ENCODE results near the gene LIN7C. TPM values are rescaled to one million over a fixed set of nuclear protein-coding genes. Genes with fewer than 3 reads are reported as not detected.

The LIN7C gene
- total and polyA plus RNA-seq, 4 donors, result 5.5 to 55.9 (median 16.7) TPM

DNA sequence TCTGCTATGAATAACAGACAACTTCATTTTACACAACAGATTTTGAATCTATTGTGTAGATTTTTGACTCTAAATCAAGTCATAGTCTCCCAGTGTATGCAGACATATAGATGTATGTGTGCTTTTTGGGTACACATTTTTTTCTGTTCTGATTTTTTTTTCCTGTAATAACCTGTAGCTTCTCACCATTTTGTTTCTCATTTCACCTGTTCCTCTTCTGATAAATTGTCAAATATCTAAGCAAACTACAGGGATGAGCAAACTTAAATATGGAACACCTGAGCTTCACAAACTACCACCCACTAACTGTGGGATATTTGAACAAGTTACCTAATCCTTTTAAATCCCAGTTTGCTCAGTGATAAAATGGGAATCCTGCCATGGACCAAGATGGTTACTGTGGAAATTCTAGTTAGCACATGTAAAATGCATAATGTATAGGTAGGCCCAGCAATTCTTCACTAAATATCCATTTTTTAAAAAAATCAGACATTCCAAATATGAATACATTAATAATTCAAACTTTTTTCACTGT, 49.7 kb downstream of the LIN7C start:
- H3K4me1 ChIP-seq (ENCODE audit: control insufficient read depth in 5 of 5, insufficient read depth in 5 of 5, low read length in 5 of 5), result peaks cover 0 to 17% (median 7%) of the 10 kb centered on the region in 5 donors
- TF ChIP-seq CTCF (IDR thresholded peaks at IDR 0.05; ENCODE audit: control extremely low read depth, extremely low read depth), result no peak
- no peak overlapping the region for H3K9ac ChIP-seq (ENCODE audit: insufficient read depth in 1 of 2, low read length in 2 of 2)
- no peak for DNase-seq
- peaks cover 0 to 11% (median 0%) of the 10 kb centered on the region in 3 donors for H3K27me3 ChIP-seq (ENCODE audit: control insufficient read depth in 3 of 3, insufficient read depth in 3 of 3, low read length in 2 of 3)
- no peaks in the 10 kb centered on the region for H3K36me3 ChIP-seq (ENCODE audit: control insufficient read depth in 4 of 4, insufficient read depth in 4 of 4, low read length in 4 of 4)
- H3K4me3 ChIP-seq, result no peak overlapping the region
- no peak overlapping the region for H3K27ac ChIP-seq (ENCODE audit: low read depth in 1 of 2, low read length in 1 of 2)
- no peak for ATAC-seq (ENCODE audit: insufficient read depth, low FRiP score)
- no peaks in the 10 kb centered on the region for H3K9me3 ChIP-seq (ENCODE audit: control insufficient read depth in 4 of 4, insufficient read depth in 3 of 4, low read length in 3 of 4)

DNA sequence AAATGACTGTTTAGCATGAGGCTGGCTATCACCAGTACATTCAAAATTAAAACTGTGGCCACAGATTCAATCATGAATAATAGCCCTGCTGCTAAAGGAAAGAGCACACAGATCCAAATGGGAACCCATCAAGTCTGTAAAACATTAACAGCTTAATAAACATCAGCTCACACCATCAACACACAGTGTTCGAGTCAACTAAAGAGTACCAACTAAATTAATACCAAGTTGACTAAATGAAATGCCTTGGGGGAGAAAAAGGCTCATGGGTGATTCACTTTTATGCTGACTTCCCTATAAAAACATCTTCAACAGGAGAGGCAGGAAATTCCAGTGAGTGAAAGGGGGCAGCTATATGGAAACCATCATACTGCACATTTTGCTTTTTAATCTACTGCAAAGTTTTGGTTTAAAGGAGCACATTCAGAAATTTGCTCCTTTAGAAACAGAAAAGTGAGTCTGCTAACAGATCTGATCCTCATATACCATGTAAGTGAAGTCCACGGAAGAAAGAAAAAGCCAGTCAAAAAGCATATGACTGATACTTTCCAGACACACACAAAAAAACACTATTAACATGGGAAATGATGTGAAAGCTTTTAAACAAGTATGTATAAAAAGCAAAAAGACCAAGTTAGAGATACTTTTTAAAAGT, 50.3 kb downstream of the LIN7C start:
- H3K27ac ChIP-seq (ENCODE audit: low read depth in 1 of 2, low read length in 1 of 2), result no peak overlapping the region
- WGBS, 2 donors, result 74 to 80% methylated on average over 2 of the region's 2 CpGs

DNA sequence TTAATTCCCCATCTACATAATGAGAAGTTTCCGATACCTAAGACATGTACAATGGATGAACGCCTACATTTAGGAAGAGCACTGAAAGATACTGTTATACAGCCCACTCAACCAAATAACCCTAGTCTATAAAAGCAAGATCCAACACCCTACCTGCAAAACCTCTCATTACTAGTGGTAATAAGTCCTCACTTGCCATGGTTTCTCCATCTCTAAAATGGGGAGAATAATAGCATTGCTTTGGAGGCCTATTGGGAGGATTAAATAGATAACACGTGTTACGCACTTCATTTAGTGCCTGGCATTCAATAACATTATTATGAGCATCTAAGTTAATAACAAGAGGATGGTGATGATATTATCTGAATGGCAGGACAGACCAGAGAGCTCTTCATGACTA, 50.9 kb downstream of the LIN7C start:
- no peak overlapping the region for H3K9ac ChIP-seq (ENCODE audit: insufficient read depth in 1 of 2, low read length in 2 of 2)
- H3K36me3 ChIP-seq (ENCODE audit: control insufficient read depth in 4 of 4, insufficient read depth in 4 of 4, low read length in 4 of 4), result no peaks in the 10 kb centered on the region
- peaks cover 0 to 19% (median 6%) of the 10 kb centered on the region in 5 donors for H3K4me1 ChIP-seq (ENCODE audit: control insufficient read depth in 5 of 5, insufficient read depth in 5 of 5, low read length in 5 of 5)
- 96 to 98% methylated on average over 4 of the region's 4 CpGs for WGBS, 2 donors
- no peaks in the 10 kb centered on the region for H3K9me3 ChIP-seq (ENCODE audit: control insufficient read depth in 4 of 4, insufficient read depth in 3 of 4, low read length in 3 of 4)
- no peak overlapping the region for H3K4me3 ChIP-seq
- no peak for TF ChIP-seq CTCF (IDR thresholded peaks at IDR 0.05; ENCODE audit: control extremely low read depth, extremely low read depth)
- ATAC-seq (ENCODE audit: insufficient read depth, low FRiP score) (no peak), DNase-seq (no peak)
- H3K27me3 ChIP-seq (ENCODE audit: control insufficient read depth in 3 of 3, insufficient read depth in 3 of 3, low read length in 2 of 3), result peaks cover 0 to 15% (median 0%) of the 10 kb centered on the region in 3 donors
- no peak overlapping the region for H3K27ac ChIP-seq (ENCODE audit: low read depth in 1 of 2, low read length in 1 of 2)

More for the DNA sequence above, 50.3 kb downstream of the LIN7C start:
- DNase-seq, result no peak
- Histone ChIP-seq H3K36me3 (ENCODE audit: control insufficient read depth in 4 of 4, insufficient read depth in 4 of 4, low read length in 4 of 4) (no peaks in the 10 kb centered on the region), H3K27me3 (ENCODE audit: control insufficient read depth in 3 of 3, insufficient read depth in 3 of 3, low read length in 2 of 3) (peaks cover 0 to 15% (median 0%) of the 10 kb centered on the region in 3 donors), H3K4me1 (ENCODE audit: control insufficient read depth in 5 of 5, insufficient read depth in 5 of 5, low read length in 5 of 5) (peaks cover 0 to 19% (median 7%) of the 10 kb centered on the region in 5 donors), H3K9ac (ENCODE audit: insufficient read depth in 1 of 2, low read length in 2 of 2) (no peak overlapping the region), H3K9me3 (ENCODE audit: control insufficient read depth in 4 of 4, insufficient read depth in 3 of 4, low read length in 3 of 4) (no peaks in the 10 kb centered on the region), H3K4me3 (no peak overlapping the region)
- ATAC-seq (ENCODE audit: insufficient read depth, low FRiP score), result no peak
- no peak for TF ChIP-seq CTCF (IDR thresholded peaks at IDR 0.05; ENCODE audit: control extremely low read depth, extremely low read depth)

Measured in lung (tissue), 12 donors.